ENCODE measurements around the gene PEX10.

PEX10 gene

DNA sequence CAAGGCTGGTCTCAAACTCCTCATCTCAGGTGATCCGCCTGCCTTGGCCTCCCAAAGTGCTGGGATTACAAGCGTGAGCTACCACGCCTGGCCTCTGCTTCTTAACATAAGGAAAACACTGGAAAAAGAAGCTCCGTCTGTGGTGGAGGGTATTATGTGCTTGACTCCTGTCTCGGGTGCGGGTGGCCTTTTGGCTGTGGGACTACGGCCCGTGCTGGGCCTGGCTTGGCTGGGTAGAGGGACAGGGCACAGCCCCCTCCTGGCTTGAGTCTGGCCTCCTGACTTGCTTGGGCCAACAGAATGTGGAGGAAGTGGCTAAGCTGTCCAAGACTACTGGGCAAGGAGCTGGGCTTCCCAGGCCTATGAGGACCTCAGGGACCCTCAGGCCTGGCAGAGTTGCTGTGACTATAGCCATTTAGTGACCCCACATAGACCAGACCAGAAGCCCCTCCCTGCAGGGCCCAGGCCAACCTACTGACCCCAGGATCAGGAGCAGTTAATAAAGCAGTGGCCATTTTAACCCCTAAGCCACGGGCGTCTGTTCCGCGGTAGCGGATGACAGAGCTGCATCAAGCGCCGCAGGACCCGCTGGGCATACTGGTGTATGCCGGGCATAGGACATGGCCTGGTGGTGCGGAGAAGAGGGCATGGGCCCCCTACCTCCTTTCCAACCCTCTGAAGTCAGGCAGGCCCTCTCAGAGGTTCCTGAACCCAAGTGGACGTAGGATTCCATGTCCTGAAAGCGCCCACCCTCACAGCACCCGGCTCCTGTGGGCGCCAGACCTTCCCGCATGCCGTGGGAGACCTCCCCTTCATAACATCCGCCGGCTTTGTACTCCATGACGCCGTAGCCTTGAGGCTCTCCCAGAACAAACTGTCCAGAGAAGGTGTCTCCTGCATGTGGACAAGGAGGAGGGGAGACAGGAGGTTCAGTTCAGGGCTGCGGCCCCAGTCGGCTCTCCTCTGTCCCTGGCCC, 25.4 kb downstream of the PEX10 start:
- no peak overlapping the region for H3K4me3 ChIP-seq (replicated peaks in 1 of 2; ENCODE audit: low read depth in 2 of 2, low read length in 2 of 2)
- DNase-seq (ENCODE audit: low read depth in 2 of 2), result no peak
- TF ChIP-seq, protein P1, sequence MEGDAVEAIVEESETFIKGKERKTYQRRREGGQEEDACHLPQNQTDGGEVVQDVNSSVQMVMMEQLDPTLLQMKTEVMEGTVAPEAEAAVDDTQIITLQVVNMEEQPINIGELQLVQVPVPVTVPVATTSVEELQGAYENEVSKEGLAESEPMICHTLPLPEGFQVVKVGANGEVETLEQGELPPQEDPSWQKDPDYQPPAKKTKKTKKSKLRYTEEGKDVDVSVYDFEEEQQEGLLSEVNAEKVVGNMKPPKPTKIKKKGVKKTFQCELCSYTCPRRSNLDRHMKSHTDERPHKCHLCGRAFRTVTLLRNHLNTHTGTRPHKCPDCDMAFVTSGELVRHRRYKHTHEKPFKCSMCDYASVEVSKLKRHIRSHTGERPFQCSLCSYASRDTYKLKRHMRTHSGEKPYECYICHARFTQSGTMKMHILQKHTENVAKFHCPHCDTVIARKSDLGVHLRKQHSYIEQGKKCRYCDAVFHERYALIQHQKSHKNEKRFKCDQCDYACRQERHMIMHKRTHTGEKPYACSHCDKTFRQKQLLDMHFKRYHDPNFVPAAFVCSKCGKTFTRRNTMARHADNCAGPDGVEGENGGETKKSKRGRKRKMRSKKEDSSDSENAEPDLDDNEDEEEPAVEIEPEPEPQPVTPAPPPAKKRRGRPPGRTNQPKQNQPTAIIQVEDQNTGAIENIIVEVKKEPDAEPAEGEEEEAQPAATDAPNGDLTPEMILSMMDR (IDR thresholded peaks at IDR 0.05; ENCODE audit: low read depth, low read length), result no peak

DNA sequence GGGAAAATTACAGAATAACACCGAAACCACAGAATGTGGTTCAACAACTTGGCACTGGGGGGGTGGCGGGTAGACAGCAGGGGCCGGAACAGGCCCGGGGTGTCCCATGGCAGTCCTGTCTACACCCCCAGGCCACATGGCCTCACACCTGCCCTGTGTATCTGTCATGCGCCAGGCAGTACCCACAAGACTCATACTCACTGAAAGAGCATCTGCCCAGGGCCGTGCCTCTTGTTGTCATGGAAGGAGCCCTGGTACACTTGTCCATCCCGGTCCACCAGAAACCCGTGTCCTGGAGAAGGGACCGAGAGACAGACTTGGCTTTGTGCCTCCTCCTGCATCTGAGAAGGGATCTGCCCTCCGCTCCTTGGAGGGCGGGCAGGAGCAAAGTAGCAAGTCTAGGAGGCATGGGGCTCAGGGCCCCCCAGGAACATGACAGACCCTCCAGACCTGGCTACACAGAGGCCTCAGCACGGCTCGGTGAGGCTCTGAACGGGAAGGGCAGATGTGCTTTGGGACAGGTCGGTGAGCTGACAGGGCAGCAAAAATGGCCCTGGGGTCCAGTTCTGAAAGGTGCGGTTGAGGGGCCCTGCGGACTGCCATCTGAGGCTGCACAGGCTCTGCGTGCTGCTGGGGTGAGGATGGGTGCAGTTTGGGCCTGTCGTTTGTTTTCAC, 26.6 kb downstream of the PEX10 start:
- TF ChIP-seq, protein P1 (IDR thresholded peaks at IDR 0.05; ENCODE audit: low read depth, low read length), result no peak
- no peak overlapping the region for H3K4me3 ChIP-seq (replicated peaks in 1 of 2; ENCODE audit: low read depth in 2 of 2, low read length in 2 of 2)
- DNase-seq (ENCODE audit: low read depth in 2 of 2), result no peak

DNA sequence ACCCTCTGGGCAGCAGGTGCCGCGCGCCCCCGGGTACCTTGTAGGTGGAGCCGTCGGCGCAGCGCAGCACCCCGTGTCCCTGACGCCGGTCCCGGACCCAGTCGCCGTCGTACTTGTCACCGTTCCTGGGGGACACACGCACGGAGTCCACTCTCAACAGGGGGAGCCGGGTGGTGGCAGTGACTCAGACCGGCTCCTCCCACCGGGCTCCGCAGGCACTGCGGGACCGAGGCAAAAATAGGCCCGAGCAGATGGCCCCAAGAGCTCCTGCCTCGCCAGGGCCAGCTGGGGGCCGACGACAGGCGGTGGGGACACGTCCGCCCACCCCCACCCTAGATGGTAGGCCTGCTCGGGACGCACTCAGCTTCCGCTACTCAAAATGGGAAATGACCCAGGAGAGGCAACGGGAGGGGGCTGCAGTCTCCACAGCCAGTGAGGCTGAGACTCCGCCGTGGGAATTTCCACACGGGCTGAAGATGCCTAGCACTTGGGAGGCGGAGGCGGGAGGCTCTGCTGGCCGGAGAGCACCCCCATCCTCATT, 27.4 kb downstream of the PEX10 start:
- TF ChIP-seq, protein P1 (IDR thresholded peaks at IDR 0.05; ENCODE audit: low read depth, low read length), result no peak
- no peak overlapping the region for H3K4me3 ChIP-seq (replicated peaks in 1 of 2; ENCODE audit: low read depth in 2 of 2, low read length in 2 of 2)
- DNase-seq (ENCODE audit: low read depth in 2 of 2), result no peak

DNA sequence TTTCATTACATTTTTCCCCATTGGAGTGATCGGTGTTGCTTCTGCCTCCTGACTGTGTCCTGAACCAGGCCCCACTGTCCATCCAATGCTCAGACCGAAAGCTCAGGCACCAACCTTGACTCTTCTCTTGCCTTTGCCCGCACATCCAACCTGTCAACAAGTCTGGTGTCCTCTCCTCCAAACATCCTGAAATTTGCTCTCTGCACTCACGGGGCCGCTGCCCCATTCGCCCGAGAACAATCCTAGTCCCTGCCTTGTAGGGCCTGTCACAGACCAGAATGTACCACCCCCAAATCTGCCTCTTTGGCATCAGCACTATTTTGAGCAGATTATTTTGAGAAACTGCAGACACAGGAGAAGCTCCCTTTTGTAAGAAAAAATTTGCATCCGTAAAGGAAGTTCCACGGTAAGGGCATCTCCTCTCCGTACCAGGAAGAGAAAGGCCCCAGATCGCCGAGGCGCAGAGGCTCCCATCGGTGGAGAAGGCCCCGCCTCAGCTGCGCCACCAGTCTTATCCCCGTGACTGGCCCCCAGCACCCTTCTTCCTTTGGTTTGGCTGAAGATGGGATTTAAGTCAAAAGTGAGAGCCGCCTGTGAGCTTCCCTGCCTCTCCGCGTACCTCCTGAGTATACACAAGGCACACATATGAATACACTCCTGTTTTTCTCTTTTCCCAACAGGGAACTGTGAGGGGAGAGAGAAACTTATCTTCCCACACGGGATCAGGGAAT, 28.1 kb downstream of the PEX10 start:
- TF ChIP-seq, protein P1 (IDR thresholded peaks at IDR 0.05; ENCODE audit: low read depth, low read length), result no peak
- H3K4me3 ChIP-seq (replicated peaks in 1 of 2; ENCODE audit: low read depth in 2 of 2, low read length in 2 of 2), result no peak overlapping the region
- DNase-seq (ENCODE audit: low read depth in 2 of 2), result no peak

DNA sequence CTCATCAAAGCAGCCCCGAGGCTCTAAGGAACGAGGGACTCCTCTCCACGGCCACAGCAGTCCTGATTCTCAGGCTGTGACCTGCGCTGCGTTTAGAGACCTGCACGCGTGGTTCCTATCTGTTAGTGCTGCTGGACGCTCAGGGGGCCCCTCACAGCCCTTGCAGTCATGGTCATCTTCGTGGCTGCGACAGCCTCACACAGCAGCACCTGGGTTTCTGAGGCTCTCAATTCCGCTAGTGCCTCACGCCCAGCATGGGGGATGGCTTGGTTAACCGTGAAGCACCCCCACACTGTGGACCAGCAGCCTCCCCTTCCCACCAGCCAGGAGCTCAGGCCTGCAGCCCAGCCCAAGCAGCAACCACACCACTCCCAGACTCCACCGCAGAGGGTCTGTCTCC, 28.8 kb downstream of the PEX10 start:
- no peak overlapping the region for H3K4me3 ChIP-seq (replicated peaks in 1 of 2; ENCODE audit: low read depth in 2 of 2, low read length in 2 of 2)
- no peak for DNase-seq (ENCODE audit: low read depth in 2 of 2)
- TF ChIP-seq, protein P1 (IDR thresholded peaks at IDR 0.05; ENCODE audit: low read depth, low read length), result no peak

DNA sequence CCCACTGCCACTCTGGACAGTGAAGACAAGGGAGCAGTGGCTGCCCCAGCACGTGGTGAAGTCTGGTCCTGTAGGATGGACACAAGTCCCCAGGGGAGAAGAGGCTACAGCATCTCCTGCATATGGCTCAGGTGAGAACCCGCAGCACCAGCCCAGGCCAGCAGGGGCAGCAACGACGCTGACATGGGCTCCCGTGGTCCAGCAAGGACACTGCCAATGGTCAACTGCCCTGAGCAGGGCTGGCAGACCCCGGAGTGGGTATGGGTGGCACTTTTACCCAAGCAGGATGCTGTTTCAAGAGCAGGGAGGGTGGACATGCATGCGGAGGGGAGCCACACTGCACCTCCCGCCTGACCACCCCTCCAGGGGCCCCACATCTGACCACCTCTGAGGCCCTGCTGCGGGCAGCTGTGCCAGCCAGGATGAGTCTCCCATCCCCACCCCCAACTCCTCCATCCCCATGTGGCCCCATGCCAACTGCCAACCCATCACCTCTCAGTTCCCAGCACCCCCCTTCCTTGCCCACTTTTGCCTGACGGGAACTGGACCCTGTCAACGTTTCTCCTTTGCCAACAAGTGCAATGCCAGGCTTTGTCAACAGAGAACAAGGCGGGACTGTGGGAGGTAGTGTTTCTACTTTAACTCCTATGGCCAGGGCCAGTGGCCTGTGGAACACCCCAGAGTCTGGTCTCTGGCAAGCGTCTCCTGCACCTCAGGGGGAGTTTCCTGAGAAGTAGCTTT, 29.6 kb downstream of the PEX10 start:
- TF ChIP-seq, protein P1 (IDR thresholded peaks at IDR 0.05; ENCODE audit: low read depth, low read length), result peak; percentile 73
- H3K4me3 ChIP-seq (replicated peaks in 1 of 2; ENCODE audit: low read depth in 2 of 2, low read length in 2 of 2), result no peak overlapping the region
- DNase-seq (ENCODE audit: low read depth in 2 of 2), result peak; percentile 44 to 47

Measured in cardiac fibroblast (primary cell).